K562 (cell line): ENCODE results near the gene LVRN. TPM values are rescaled to one million over a fixed set of nuclear protein-coding genes. Genes with fewer than 3 reads are reported as not detected.

Experiments used
- ATAC-seq: fragments of 200-7000 bp; cut with Tn5 transposase; 3 replicates; pipeline ENCODE4 v1.9.1; 2020; ENCODE audit warnings: moderate library complexity
- BruUV-seq: library from RNA; stranded (reverse); fragments of 400-500 nt; replicated peaks from 2 replicates; lab custom pipeline; 2021; lab: Mats Ljungman, UMichigan
- CTCF ChIA-PET: fragments of 300-600 bp; formaldehyde crosslinking; extraction: SDS; loops from one replicate; lab custom pipeline; 2021; ENCODE audit warnings: low intra/inter-chr PET ratio; lab: Yijun Ruan, JAX
- POLR2A ChIA-PET: fragments of 300-600, 350-650 bp; sonication (Branson Sonifier 250); formaldehyde crosslinking; extraction: SDS; loops from one replicate; lab custom pipeline; 2021; ENCODE audit warnings: antibody characterized with exemption, inconsistent platforms; lab: Yijun Ruan, JAX
- DNase-seq, 4 experiments: peaks; one replicate each; pipeline versions ENCODE4 v3.0.0 to v3.0.0-alpha.2; 2011 to 2018; ENCODE audit warnings: low spot score in 3 of 4, mixed read lengths in 3 of 4; ENCODE audit errors: extremely low read depth in 1 of 4
- FAIRE-seq: peaks from 2 replicates; lab custom pipeline; 2011; peaks lifted over from hg19 to GRCh38; lab: Jason Lieb, UNC
- H2AFZ ChIP-seq: 2 replicates; pipeline ENCODE4 v1.6.0; 2011; ENCODE audit warnings: low read depth, low read length, control low read depth, inconsistent platforms
- H3K27ac ChIP-seq: fragments of 200-600 bp; 3 replicates; pipeline ENCODE4 v1.8.0; 2011; ENCODE audit warnings: low read depth, mild to moderate bottlenecking, control low read depth, inconsistent platforms, low read length, moderate library complexity, mixed read lengths; ENCODE audit errors: extremely low read depth
- H3K27me3 ChIP-seq, 2 experiments: fragments of 300-600 bp in 1 of 2; 2 replicates in 1 of 2; 3 replicates in 1 of 2; pipeline versions ENCODE4 v1.6.0 to v1.8.0; 2011; ENCODE audit warnings: inconsistent platforms in 2 of 2, low read length in 2 of 2, mild to moderate bottlenecking in 1 of 2, mixed read lengths in 1 of 2, moderate library complexity in 1 of 2; ENCODE audit not compliant: control insufficient read depth in 2 of 2, insufficient read depth in 2 of 2
- H3K36me3 ChIP-seq: fragments of 300-600 bp; 3 replicates; pipeline ENCODE4 v1.8.0; 2011; ENCODE audit warnings: mild to moderate bottlenecking, low read length, inconsistent platforms; ENCODE audit not compliant: control insufficient read depth, insufficient read depth
- H3K4me1 ChIP-seq, 2 experiments: fragments of 200-600 bp in 1 of 2; replicated peaks in 1 of 2; 2 replicates in 1 of 2; 3 replicates in 1 of 2; pipeline versions ENCODE4 v1.5.1 to v1.8.0; 2011; ENCODE audit warnings: inconsistent platforms in 2 of 2, low read length in 2 of 2, mild to moderate bottlenecking in 1 of 2, mixed read lengths in 1 of 2, moderate library complexity in 1 of 2; ENCODE audit not compliant: control insufficient read depth in 2 of 2, insufficient read depth in 2 of 2
- H3K4me2 ChIP-seq: 2 replicates; pipeline ENCODE4 v1.6.1; 2011; ENCODE audit warnings: low read length, control low read depth, inconsistent platforms, mixed read lengths; ENCODE audit not compliant: insufficient read depth
- H3K4me3 ChIP-seq: fragments of 200-600 bp; sonication (generic), shearing (Covaris generic); 2 replicates; pipeline ENCODE4 v1.5.1; 2016; ENCODE audit warnings: control low read depth, inconsistent platforms
- H3K79me2 ChIP-seq: fragments of 200-600 bp; 3 replicates; pipeline ENCODE4 v1.8.0; 2011; ENCODE audit warnings: low read length, inconsistent platforms; ENCODE audit not compliant: control insufficient read depth, insufficient read depth
- H3K9ac ChIP-seq, 2 experiments: 2 replicates each; pipeline versions ENCODE4 v1.6.0 to v1.6.1; 2011; ENCODE audit warnings: low read depth in 2 of 2, low read length in 2 of 2, control low read depth in 1 of 2, inconsistent platforms in 1 of 2, mild to moderate bottlenecking in 1 of 2, mixed read lengths in 1 of 2; ENCODE audit not compliant: insufficient read depth in 1 of 2
- H3K9me1 ChIP-seq: one replicate; pipeline ENCODE4 v1.6.0; 2011; ENCODE audit warnings: inconsistent platforms, mild to moderate bottlenecking, low read length, moderate library complexity; ENCODE audit not compliant: control insufficient read depth, insufficient read depth
- H3K9me3 ChIP-seq: replicated peaks from 2 replicates; pipeline ENCODE4 v1.5.1; 2011; ENCODE audit warnings: low read depth, low read length, inconsistent platforms; ENCODE audit not compliant: control insufficient read depth, insufficient read depth
- H4K20me1 ChIP-seq: replicated peaks from 2 replicates; pipeline ENCODE4 v1.6.1; 2011; ENCODE audit warnings: low read length, inconsistent platforms, mixed read lengths; ENCODE audit not compliant: control insufficient read depth, insufficient read depth
- C11orf30 ChIP-seq: fragments of 450-650 bp; IDR thresholded peaks from 2 replicates; pipeline ENCODE4 v1.6.1; 2016; ENCODE audit warnings: low read depth, mild to moderate bottlenecking
- CEBPZ ChIP-seq: fragments of 150-350 bp; IDR thresholded peaks from 2 replicates; pipeline ENCODE4 v1.6.1; 2014; ENCODE audit warnings: low read depth, mild to moderate bottlenecking, low read length, borderline replicate concordance
- CTCFL ChIP-seq: IDR thresholded peaks from 2 replicates; pipeline ENCODE4 v1.6.1; 2011; ENCODE audit warnings: borderline replicate concordance, low read depth, mild to moderate bottlenecking, moderate library complexity, low read length; ENCODE audit not compliant: insufficient read depth, poor library complexity, severe bottlenecking
- DNMT1 ChIP-seq: fragments of 450-650 bp; IDR thresholded peaks from 2 replicates; pipeline ENCODE4 v1.6.1; 2016; ENCODE audit warnings: antibody characterized with exemption, mild to moderate bottlenecking
- PHB2 ChIP-seq: fragments of 450-650 bp; IDR thresholded peaks from 2 replicates; pipeline ENCODE4 v1.6.1; 2017; ENCODE audit warnings: low read depth
- PML ChIP-seq: IDR thresholded peaks from 2 replicates; pipeline ENCODE4 v1.6.1; 2012; ENCODE audit warnings: low read length, inconsistent platforms
- RBM22 ChIP-seq: fragments of 200-400 bp; formaldehyde crosslinking; IDR thresholded peaks from 2 replicates; pipeline ENCODE4 v1.6.1; 2018; ENCODE audit warnings: low read length, low read depth; ENCODE audit not compliant: poor library complexity, severe bottlenecking
- RBM34 ChIP-seq: fragments of 200-400 bp; formaldehyde crosslinking; IDR thresholded peaks from 2 replicates; pipeline ENCODE4 v1.6.1; 2018; ENCODE audit warnings: low read length, borderline replicate concordance; ENCODE audit not compliant: insufficient read depth
- STAG1 ChIP-seq: sonication (generic); formaldehyde crosslinking; IDR thresholded peaks from 2 replicates; pipeline ENCODE4 v1.5.0; 2020; ENCODE audit warnings: missing genetic modification reagents, borderline replicate concordance
- TRIM25 ChIP-seq: fragments of 450-650 bp; IDR thresholded peaks from 2 replicates; pipeline ENCODE4 v1.7.0; 2016; ENCODE audit warnings: borderline replicate concordance
- ZNF644 ChIP-seq: fragments of 200-800 bp; sonication (Bioruptor generic); IDR thresholded peaks from 2 replicates; pipeline ENCODE4 v1.6.1; 2016; ENCODE audit warnings: low read depth, missing genetic modification characterization, missing compliant biosample characterization
- ZNF740 ChIP-seq, 3 experiments: fragments of 200-800 bp in 1 of 3; sonication (Bioruptor generic) in 1 of 3; sonication (generic) in 1 of 3; formaldehyde crosslinking in 1 of 3; IDR thresholded peaks; 2 replicates each; pipeline versions ENCODE4 v1.6.1 to v1.8.0; 2016 to 2022; ENCODE audit warnings: mild to moderate bottlenecking in 2 of 3, missing compliant biosample characterization in 2 of 3, missing genetic modification characterization in 2 of 3, missing genetic modification reagents in 1 of 3
- WGBS: fragments of 100-300 bp; shearing (Covaris generic); methylation state at CpG from one replicate; pipeline ENCODE4 v1.1.6; 2016; ENCODE audit warnings: low coverage, mixed read lengths; ENCODE audit not compliant: insufficient coverage; ENCODE audit errors: missing lambda C conversion rate; 5-methylcytosine and 5-hydroxymethylcytosine counted together
- in situ Hi-C: fragments of 300-500 bp; cut with MboI; formaldehyde crosslinking; loops from 4 replicates; pipeline ENCODE4 v1.15.0; 2018; ENCODE audit warnings: inconsistent platforms, mixed read lengths
- intact Hi-C: fragments of 100-400 bp; cut with micrococcal nuclease; formaldehyde crosslinking; loops from 2 replicates; pipeline ENCODE4 v1.14.2; 2022
- polyA plus RNA-seq, 8 experiments: library from polyadenylated mRNA; depleted of rRNA in 4 of 8; stranded (reverse) in 5 of 8; unstranded in 3 of 8; fragments of >200 nt; fragmentation: Nextera tagmentation in 2 of 8; fragmentation: Illumina TruSeq in 1 of 8; extraction: Ambion mirVana in 2 of 8; extraction: Trizol in 1 of 8; gene quantifications; 2 replicates each; pipeline versions ENCODE4 v1.2.1 to v1.2.3, GENCODE V29; 2011 to 2014; ENCODE audit warnings: inconsistent platforms in 1 of 8, missing spikeins in 1 of 8
- total RNA-seq, 7 experiments: library from RNA; depleted of rRNA in 6 of 7; stranded (reverse); fragments of >200 nt in 6 of 7; fragmentation: Illumina TruSeq in 2 of 7; extraction: Trizol in 2 of 7; gene quantifications; 2 replicates each; pipeline versions ENCODE4 v1.2.1 to v1.2.3, GENCODE V29; 2011 to 2021; ENCODE audit warnings: low replicate concordance in 1 of 7

Gene LVRN
- total and polyA plus RNA-seq, 9 of the 15 experiments (the other 6 are each of a cell fraction or from before 2014, with no cell fraction given): 2.6 to 5.3 (median 4.1) TPM

- Histone ChIP-seq H3K9ac (no peak overlapping the region), H3K4me2 (no peak overlapping the region), H4K20me1 (no peaks in the 10 kb centered on the region), H3K4me3 (no peak overlapping the region), H3K36me3 (no peaks in the 10 kb centered on the region), H3K9me3 (no peaks in the 10 kb centered on the region; the same call in 1 of the 2 replicates), H2AFZ (no peak overlapping the region), H3K27me3 (peaks cover 0 to 8% of the 10 kb centered on the region in 2 experiments; a peak in 3 of 5 replicates), H3K4me1 (no peaks in the 10 kb centered on the region), H3K9me1 (no peaks in the 10 kb centered on the region), H3K27ac (no peak overlapping the region), H3K79me2 (no peaks in the 10 kb centered on the region)
- no TSS peak for BruUV-seq
- ChIA-PET POLR2A (interaction anchor here (0.6 kb wide), 1 partner anchor 10 kb away, joined by 3 read pairs; no protein-coding TSS in a partner anchor), CTCF (no interaction called here)
- 0% methylated on average over 3 of the region's 3 CpGs for WGBS
- no peak for DNase-seq
- intact Hi-C loops: loop anchor here (10.0 kb wide), 1 partner anchor 89 kb away; no protein-coding TSS in a partner anchor
- in situ Hi-C loops: no loop called here
- no peak for FAIRE-seq
- no peak for ATAC-seq
- no peak for TF ChIP-seq STAG1 (CRISPR knock-in tag)
- TF ChIP-seq DNMT1: no peak
- no peak for TF ChIP-seq PML
- TF ChIP-seq ZNF740 (CRISPR knock-in tag; IDR thresholded peaks at IDR 0.05): no peak
- TF ChIP-seq ZNF740 (tag; IDR thresholded peaks at IDR 0.05): no peak
- no peak for TF ChIP-seq RBM22
- no peak for TF ChIP-seq ZNF644 (tag)
- no peak for TF ChIP-seq PHB2
- no peak for TF ChIP-seq C11orf30
- TF ChIP-seq TRIM25: no peak
- TF ChIP-seq CTCFL: no peak
- TF ChIP-seq RBM34: no peak
- no peak for TF ChIP-seq CEBPZ
Observed at GRCh38 chr5:116063950-116064349, 101.7 kb downstream of the LVRN start.
